Kasumi-1 (cell line): ENCODE data around the gene MBD6.

ENCODE experiments used
- DNase-seq, 2 experiments: peaks; one replicate each; lab custom pipeline; 2025; lab: John Stamatoyannopoulos, UW

The MBD6 gene

DNA sequence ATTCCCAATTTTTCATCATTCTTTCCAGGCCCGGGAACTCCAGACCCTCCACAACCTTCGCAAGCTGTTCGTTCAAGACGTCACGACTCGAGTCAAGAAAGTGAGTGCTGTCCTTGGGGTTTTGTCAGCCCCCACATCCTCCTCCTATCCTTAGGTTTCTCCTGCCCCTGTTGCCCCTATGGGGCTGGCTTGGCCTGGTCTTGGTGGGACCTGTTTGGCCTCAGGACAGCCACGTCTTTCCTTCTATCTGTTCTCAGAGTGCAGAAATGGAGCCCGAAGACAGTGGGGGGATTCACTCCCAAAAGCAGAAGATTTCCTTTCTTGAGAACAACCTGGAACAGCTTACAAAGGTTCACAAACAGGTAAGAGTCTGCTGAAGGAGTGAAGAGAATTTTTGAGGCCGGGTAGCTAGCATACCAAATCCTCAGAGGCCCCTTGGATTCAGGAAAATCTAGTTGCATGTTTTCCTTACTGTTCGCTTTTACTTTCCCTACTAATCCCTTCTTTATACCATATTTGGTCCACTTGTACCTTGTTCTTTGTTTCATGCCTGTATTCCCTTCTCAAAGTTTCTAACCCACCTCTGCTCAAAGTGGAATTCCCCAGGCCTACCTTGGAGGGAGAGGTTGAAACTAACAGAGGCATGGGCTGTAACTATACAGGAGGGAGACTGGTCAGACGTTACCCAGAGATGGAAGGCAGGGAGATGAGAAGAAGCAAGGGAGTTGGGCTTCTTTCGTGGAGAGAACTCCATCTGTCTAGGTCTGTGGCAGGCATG is 55.5 kb downstream of the MBD6 start:
- DNase-seq = no peak

DNA sequence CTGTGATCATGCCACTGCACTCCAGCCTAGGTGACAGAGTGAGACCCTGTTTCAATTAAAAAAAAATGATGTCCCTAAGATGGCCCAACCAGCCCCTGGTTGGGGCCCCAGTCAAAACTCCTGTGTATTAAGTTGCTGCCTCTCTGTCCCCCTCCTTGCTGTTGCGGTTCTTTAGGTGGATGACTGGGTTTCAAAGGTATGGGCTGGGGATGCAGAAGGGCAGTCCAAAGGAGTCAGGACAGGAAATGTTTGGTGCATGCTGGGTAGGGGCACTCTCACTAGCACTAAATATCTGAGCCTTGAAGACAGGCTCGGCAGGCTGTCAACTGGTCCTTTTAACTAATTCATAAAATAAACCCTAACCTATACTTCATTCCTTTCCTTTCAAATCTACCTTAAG is 56.4 kb downstream of the MBD6 start:
- DNase-seq = no peak
